RPMI7951 (cell line): ENCODE measurements around the gene STYXL1. TPM values are rescaled to one million over a fixed set of nuclear protein-coding genes. Genes with fewer than 3 reads are reported as not detected.
A peak's percentile ranks its signal among the peaks of the same experiment; 100 is the strongest.
"Not testable (repeated sequence)": the region's sequence is repeated elsewhere in the genome, so short reads cannot be mapped to it uniquely, and the experiment has no call there.

ENCODE experiments used
- DNase-seq: peaks from one replicate; pipeline ENCODE4 v3.0.0-alpha.2; 2012; ENCODE audit warnings: low read depth
- total RNA-seq: library from RNA; depleted of rRNA; stranded (reverse); fragments of >200 nt; shearing (Covaris generic); gene quantifications from 2 replicates; pipeline ENCODE4 v1.2.3, GENCODE V29; 2014

STYXL1 gene
- total RNA-seq, 1 experiment from 2014 or later = 81.9 TPM

GRCh38 chr7:76037310-76037709, 10.5 kb downstream of the STYXL1 start:
- DNase-seq = peak; percentile 69

- DNase-seq = no peak
Observed at GRCh38 chr7:76031964-76032363, 15.8 kb downstream of the STYXL1 start.

GRCh38 chr7:76029682-76030081, 18.1 kb downstream of the STYXL1 start:
- not testable (repeated sequence) for DNase-seq

GRCh38 chr7:76023002-76023401, 24.8 kb downstream of the STYXL1 start:
- no peak for DNase-seq

- DNase-seq = no peak
Observed at GRCh38 chr7:76022026-76022780, 25.6 kb downstream of the STYXL1 start.

- peak; percentile 54 for DNase-seq
Observed at GRCh38 chr7:76020031-76020714, 27.6 kb downstream of the STYXL1 start.

- DNase-seq = not testable (repeated sequence)
Observed at GRCh38 chr7:76018520-76018919, 29.3 kb downstream of the STYXL1 start.

GRCh38 chr7:76016191-76016947, 31.4 kb downstream of the STYXL1 start:
- no peak for DNase-seq

GRCh38 chr7:76011442-76011861, 36.3 kb downstream of the STYXL1 start:
- no peak for DNase-seq

GRCh38 chr7:76009672-76010600, 37.9 kb downstream of the STYXL1 start:
- no peak for DNase-seq

- peak; percentile 15 for DNase-seq
Observed at GRCh38 chr7:76008156-76008687, 39.6 kb downstream of the STYXL1 start.

GRCh38 chr7:76005004-76005403, 42.8 kb downstream of the STYXL1 start:
- not testable (repeated sequence) for DNase-seq

GRCh38 chr7:76003351-76003750, 44.4 kb downstream of the STYXL1 start:
- no peak for DNase-seq

- no peak for DNase-seq
Observed at GRCh38 chr7:76002822-76003221, 45.0 kb downstream of the STYXL1 start.

GRCh38 chr7:76002139-76002538, 45.7 kb downstream of the STYXL1 start:
- DNase-seq = no peak

GRCh38 chr7:76000566-76000965, 47.2 kb downstream of the STYXL1 start:
- no peak for DNase-seq

- DNase-seq = no peak
Observed at GRCh38 chr7:75998038-75998437, 49.8 kb downstream of the STYXL1 start.

GRCh38 chr7:75996476-75996875, 51.3 kb downstream of the STYXL1 start:
- DNase-seq = no peak

GRCh38 chr7:75995996-75996395, 51.8 kb downstream of the STYXL1 start:
- no peak for DNase-seq

GRCh38 chr7:75995052-75995471, 52.7 kb downstream of the STYXL1 start:
- DNase-seq = no peak
